ENCODE results near the gene LINC00237. TPM values are rescaled to one million over a fixed set of nuclear protein-coding genes. Genes with fewer than 3 reads are reported as not detected.

Gene LINC00237
- total RNA-seq, 1 donor from 2014 or later: not detected

DNA sequence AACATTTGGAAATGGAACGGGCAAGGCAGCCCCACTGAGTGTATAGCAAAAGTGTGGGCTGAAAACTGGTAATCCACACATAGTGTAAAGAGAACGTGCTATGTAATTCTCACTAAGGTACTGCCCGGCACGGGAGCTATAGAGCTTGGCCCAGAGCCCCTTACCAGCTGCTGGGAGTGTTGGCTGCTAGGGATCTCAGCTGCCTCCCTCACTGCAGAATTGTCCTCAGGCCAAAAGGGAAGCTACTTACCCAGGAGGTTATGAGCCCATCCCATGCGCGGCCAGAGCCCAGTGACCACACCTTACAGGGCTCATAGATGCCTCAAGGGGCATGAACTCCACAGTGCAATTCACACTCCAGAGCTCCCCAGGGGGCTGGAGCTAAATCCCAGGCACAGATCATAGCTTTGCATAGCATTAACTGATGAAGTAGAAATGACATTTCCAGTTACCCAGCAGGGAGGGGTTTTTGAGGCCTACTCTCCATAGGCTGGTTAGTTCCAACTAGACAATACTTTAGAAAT lies 56.8 kb downstream of the LINC00237 start:
- intact Hi-C loops (cut with micrococcal nuclease): no loop called here
- POLR2A ChIA-PET: no interaction called here
- Mint-ChIP-seq H3K9me3 (no peaks in the 10 kb centered on the region), H3K4me3 (no peak overlapping the region), H3K4me1 (no peaks in the 10 kb centered on the region), H3K27ac (no peak overlapping the region), H3K27me3 (peaks cover 23% of the 10 kb centered on the region), H3K36me3 (ENCODE audit: low read depth) (no peaks in the 10 kb centered on the region)
- TF ChIP-seq, protein P1, sequence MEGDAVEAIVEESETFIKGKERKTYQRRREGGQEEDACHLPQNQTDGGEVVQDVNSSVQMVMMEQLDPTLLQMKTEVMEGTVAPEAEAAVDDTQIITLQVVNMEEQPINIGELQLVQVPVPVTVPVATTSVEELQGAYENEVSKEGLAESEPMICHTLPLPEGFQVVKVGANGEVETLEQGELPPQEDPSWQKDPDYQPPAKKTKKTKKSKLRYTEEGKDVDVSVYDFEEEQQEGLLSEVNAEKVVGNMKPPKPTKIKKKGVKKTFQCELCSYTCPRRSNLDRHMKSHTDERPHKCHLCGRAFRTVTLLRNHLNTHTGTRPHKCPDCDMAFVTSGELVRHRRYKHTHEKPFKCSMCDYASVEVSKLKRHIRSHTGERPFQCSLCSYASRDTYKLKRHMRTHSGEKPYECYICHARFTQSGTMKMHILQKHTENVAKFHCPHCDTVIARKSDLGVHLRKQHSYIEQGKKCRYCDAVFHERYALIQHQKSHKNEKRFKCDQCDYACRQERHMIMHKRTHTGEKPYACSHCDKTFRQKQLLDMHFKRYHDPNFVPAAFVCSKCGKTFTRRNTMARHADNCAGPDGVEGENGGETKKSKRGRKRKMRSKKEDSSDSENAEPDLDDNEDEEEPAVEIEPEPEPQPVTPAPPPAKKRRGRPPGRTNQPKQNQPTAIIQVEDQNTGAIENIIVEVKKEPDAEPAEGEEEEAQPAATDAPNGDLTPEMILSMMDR (IDR thresholded peaks at IDR 0.05): no peak
- DNase-seq: no peak
- CTCF ChIA-PET: no interaction called here
- no peak for ATAC-seq (ENCODE audit: low read depth)

DNA sequence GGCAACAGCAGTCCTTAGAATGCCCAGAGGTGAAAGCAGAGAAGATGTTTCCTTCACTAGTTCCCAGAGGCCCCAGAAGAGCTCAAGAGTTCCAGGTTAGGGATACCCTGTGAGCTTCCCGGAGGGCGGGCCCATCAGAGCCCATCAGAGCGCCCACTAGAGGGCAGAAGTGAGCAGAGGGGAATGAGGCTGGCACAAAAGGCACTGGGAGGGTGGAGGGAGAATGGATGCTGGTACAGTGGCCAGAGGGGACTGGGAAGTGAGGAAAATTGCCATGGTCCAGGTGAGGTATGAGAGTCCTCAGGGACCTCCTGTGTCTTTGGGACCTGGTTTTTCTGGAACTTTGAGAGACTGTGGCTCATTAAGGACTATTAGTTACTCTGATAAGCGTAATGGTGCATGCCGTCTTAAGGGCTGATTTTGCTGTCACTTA lies 57.3 kb downstream of the LINC00237 start:
- TF ChIP-seq, protein P1 (IDR thresholded peaks at IDR 0.05): peak; percentile 25

DNA sequence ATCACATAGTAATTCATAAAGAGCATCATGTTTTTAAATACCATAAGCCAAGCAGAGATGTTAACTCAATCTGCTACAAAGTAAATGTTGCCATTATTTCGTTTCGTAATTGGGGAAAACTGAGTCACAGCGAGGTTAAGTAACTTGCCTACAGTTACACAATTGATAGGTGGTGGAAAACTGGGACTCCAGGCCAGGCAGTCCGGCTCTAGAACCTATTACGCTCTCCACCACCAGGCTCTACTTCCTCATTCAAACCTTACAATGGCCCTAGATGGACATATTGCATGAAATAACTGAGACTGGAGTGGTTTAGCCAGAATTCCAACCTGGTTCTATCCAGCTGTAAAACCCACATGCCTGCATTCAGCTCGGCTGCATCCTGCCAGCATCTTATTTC lies 58.2 kb downstream of the LINC00237 start:
- H3K4me1 Mint-ChIP-seq: no peaks in the 10 kb centered on the region
- TF ChIP-seq, protein P1 (IDR thresholded peaks at IDR 0.05): no peak
- peaks cover 15% of the 10 kb centered on the region for H3K27me3 Mint-ChIP-seq
- intact Hi-C loops (cut with micrococcal nuclease): loop anchor here (1.0 kb wide), 1 partner anchor 78 kb away; the partner anchor contains the start of gene KIZ
- no peaks in the 10 kb centered on the region for H3K9me3 Mint-ChIP-seq
- no peak for DNase-seq
- no peak overlapping the region for H3K27ac Mint-ChIP-seq
- ChIA-PET CTCF (interaction anchor here (0.7 to 1.3 kb wide), 2 partner anchors 24 to 457 kb away, joined by 3 to 7 read pairs; no protein-coding TSS in a partner anchor), POLR2A (no interaction called here)
- ATAC-seq (ENCODE audit: low read depth): no peak
- H3K4me3 Mint-ChIP-seq: no peak overlapping the region
- no peaks in the 10 kb centered on the region for H3K36me3 Mint-ChIP-seq (ENCODE audit: low read depth)

More for the DNA sequence above, 57.3 kb downstream of the LINC00237 start:
- DNase-seq (peak; percentile 21), ATAC-seq (ENCODE audit: low read depth) (peak; percentile 25)
- POLR2A ChIA-PET: no interaction called here
- H3K4me1 Mint-ChIP-seq: no peaks in the 10 kb centered on the region
- peaks cover 23% of the 10 kb centered on the region for H3K27me3 Mint-ChIP-seq
- intact Hi-C loops (cut with micrococcal nuclease): loop anchor here (1.0 kb wide), 1 partner anchor 77 kb away; the partner anchor contains the start of gene KIZ
- no peak overlapping the region for H3K4me3 Mint-ChIP-seq
- H3K27ac Mint-ChIP-seq: no peak overlapping the region
- CTCF ChIA-PET: interaction anchor here (0.8 to 1.3 kb wide), 2 partner anchors 14 to 456 kb away, joined by 3 to 7 read pairs; no protein-coding TSS in a partner anchor
- no peaks in the 10 kb centered on the region for H3K36me3 Mint-ChIP-seq (ENCODE audit: low read depth)
- no peaks in the 10 kb centered on the region for H3K9me3 Mint-ChIP-seq

DNA sequence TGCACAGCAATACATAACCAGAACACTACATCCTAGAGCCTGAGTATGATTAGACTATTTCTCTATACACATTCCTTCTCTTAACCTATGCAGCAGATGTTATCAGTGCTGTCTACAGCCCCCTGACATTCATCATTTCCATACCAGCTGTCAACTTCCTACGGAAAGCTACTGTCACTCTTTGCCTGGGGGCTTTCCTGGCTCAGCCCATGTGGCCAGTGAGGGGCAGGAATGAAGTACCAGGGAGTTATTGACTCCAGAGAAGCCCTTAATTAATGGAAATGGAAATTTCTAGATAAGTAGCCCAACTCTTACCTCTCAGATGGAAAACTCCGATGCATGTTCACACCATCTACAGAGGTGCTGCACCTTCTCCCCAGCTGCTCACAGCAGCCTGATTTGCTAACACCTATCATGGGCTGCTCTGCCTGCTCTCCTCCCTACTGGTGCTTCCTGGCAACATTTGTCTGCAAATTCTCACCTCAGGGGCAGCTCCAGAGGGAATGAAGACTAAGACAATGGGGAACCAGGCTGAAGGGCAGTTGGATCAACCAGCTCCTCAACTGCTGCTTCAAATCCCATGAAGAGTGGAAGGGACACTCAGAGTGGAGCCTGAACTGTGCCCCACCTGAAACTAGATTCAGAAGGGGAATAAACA lies 59.6 kb downstream of the LINC00237 start:
- Mint-ChIP-seq H3K27ac (no peak overlapping the region), H3K9me3 (no peaks in the 10 kb centered on the region), H3K4me3 (no peak overlapping the region), H3K4me1 (no peaks in the 10 kb centered on the region), H3K36me3 (ENCODE audit: low read depth) (no peaks in the 10 kb centered on the region), H3K27me3 (peaks cover 8% of the 10 kb centered on the region)
- POLR2A ChIA-PET: no interaction called here
- CTCF ChIA-PET: interaction anchor here (0.8 kb wide), 1 partner anchor 458 kb away, joined by 3 read pairs; no protein-coding TSS in a partner anchor
- DNase-seq (no peak), ATAC-seq (ENCODE audit: low read depth) (no peak)
- TF ChIP-seq, protein P1 (IDR thresholded peaks at IDR 0.05): no peak
- intact Hi-C loops (cut with micrococcal nuclease): no loop called here

Other genes with a start within 250 kb of the LINC00237 start
- gene KIZ, start 19.7 kb upstream of the LINC00237 start, total RNA-seq: 15.8 and 18.0 TPM in 2 replicates
- gene XRN2, start 197.0 kb upstream of the LINC00237 start, total RNA-seq: 60.7 and 61.0 TPM in 2 replicates

Data from activated B cell treated with CpG ODN at 0.5 μM for 24 hours (primary cell).